Activated T-helper 1 cell treated with anti-CD3 and anti-CD28 coated beads, Interleukin-12 subunit alpha, Interleukin-12 subunit beta, Interleukin-2, Interleukin-4 antibody, amounts not matched to agents 30 ng/mL and 10 ng/mL and 1 ng/mL, durations not matched to agents 14 hours and 24 hours and 36 hours (primary cell): ENCODE results near the gene ARHGAP12. TPM values are rescaled to one million over a fixed set of nuclear protein-coding genes. Genes with fewer than 3 reads are reported as not detected.
A peak's percentile ranks its signal among the peaks of the same experiment; 100 is the strongest.
"Not testable (repeated sequence)": the region's sequence is repeated elsewhere in the genome, so short reads cannot be mapped to it uniquely, and the experiment has no call there.

Experiments
- DNase-seq: peaks from one replicate; pipeline ENCODE4 v3.0.0; 2021; ENCODE audit warnings: low spot score
- H3K27ac Mint-ChIP-seq: one replicate; pipeline ENCODE4 v1.8.0; 2021; ENCODE audit warnings: mild to moderate bottlenecking, mixed read lengths
- H3K27me3 Mint-ChIP-seq: one replicate; pipeline ENCODE4 v1.8.0; 2022; ENCODE audit warnings: mild to moderate bottlenecking, moderate library complexity, mixed read lengths; ENCODE audit not compliant: insufficient read depth
- H3K36me3 Mint-ChIP-seq: one replicate; pipeline ENCODE4 v1.8.0; 2021; ENCODE audit warnings: low read depth, mixed read lengths
- H3K4me1 Mint-ChIP-seq: one replicate; pipeline ENCODE4 v1.8.0; 2021; ENCODE audit warnings: low read depth, mixed read lengths
- H3K4me3 Mint-ChIP-seq: one replicate; pipeline ENCODE4 v1.8.0; 2021; ENCODE audit warnings: mild to moderate bottlenecking, moderate library complexity, mixed read lengths
- H3K9me3 Mint-ChIP-seq: one replicate; pipeline ENCODE4 v1.8.0; 2021; ENCODE audit warnings: mixed read lengths
- intact Hi-C: fragments of 100-400 bp; cut with micrococcal nuclease; formaldehyde crosslinking; loops from one replicate; pipeline ENCODE4 v1.15.1; 2024
- total RNA-seq: library from RNA; stranded (reverse); gene quantifications from 2 replicates; pipeline ENCODE4 v1.2.3, GENCODE V29; 2022

The ARHGAP12 gene
- 2.4 and 3.5 TPM in 2 replicates for total RNA-seq

DNA sequence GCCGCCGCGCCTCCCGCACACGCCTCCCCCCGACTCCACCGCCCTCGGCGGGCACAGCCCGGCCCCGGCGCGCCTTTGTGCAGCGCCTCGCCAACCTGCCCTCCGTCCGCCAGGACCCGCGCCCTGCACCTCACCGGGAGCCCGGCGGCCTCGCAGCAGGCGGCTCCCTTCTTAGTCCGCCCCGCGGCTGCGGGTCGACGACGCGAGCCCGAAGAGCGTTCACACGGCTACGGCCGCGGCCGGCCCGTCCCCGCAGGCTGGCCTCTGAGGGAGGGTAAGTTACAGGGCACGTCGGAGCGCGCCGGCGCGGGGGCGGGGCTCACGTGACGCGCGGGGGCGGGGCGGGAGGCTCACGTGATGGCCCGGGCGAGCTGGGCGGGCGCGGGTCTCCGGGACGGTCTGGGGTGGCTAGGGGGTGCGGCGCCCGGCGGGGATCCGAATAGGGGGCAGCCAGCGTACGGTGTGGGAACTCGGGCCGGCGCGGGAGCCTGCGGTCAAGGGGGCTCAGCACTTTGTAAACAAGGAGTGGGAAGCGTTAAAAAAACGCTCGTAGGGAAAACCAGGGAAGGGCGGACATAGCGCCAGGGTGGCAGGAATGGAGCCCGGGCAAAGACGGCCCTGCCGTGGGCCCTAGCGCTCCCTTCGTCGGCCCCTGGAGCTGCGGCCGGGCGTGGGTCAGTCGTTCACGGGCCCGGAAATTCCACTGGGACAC lies at the start of gene ARHGAP12:
Gene ARHGAP12, minus strand, starts transcription at position 283 of the 712 bp plus-strand sequence. CDS start 19,976 bp downstream, outside the sequence.
- intact Hi-C loops, result loop anchor here (1.0 to 10.0 kb wide), 9 partner anchors 7 to 1226 kb away; partner anchors contain the start of genes CCDC7 and EPC1
- no peaks in the 10 kb centered on the region for H3K9me3 Mint-ChIP-seq

DNA sequence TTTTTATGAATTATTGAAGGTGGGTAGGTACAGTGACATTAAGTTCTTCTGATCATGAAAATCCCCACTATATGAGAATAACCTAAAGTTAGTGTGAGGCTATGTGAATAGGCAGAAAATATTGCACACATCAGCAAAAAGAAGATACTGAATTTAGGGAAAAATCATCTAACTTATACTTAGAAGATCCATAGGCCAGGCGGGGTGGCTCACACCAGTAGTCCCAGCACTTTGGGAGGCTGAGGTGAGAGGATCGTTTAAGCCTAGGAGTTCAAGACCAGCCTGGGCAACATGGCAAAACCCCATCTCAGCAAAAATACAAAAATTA lies 49.5 kb upstream of the ARHGAP12 start:
- intact Hi-C loops, result no loop called here
- Mint-ChIP-seq H3K36me3 (no peaks in the 10 kb centered on the region), H3K4me1 (peaks cover 19% of the 10 kb centered on the region), H3K4me3 (no peak overlapping the region), H3K27me3 (peaks cover 2% of the 10 kb centered on the region), H3K9me3 (peaks cover 3% of the 10 kb centered on the region), H3K27ac (no peak overlapping the region)
- DNase-seq, result no peak

More for the DNA sequence above, at the start of gene ARHGAP12:
- Mint-ChIP-seq H3K4me3 (peak within 1 kb of the TSS; percentile 88), H3K36me3 (peaks cover 4% of the 10 kb centered on the region), H3K27me3 (peaks cover 13% of the 10 kb centered on the region), H3K4me1 (peaks cover 56% of the 10 kb centered on the region), H3K27ac (peak within 1 kb of the TSS; percentile 73)
- peak; percentile 68 for DNase-seq

DNA sequence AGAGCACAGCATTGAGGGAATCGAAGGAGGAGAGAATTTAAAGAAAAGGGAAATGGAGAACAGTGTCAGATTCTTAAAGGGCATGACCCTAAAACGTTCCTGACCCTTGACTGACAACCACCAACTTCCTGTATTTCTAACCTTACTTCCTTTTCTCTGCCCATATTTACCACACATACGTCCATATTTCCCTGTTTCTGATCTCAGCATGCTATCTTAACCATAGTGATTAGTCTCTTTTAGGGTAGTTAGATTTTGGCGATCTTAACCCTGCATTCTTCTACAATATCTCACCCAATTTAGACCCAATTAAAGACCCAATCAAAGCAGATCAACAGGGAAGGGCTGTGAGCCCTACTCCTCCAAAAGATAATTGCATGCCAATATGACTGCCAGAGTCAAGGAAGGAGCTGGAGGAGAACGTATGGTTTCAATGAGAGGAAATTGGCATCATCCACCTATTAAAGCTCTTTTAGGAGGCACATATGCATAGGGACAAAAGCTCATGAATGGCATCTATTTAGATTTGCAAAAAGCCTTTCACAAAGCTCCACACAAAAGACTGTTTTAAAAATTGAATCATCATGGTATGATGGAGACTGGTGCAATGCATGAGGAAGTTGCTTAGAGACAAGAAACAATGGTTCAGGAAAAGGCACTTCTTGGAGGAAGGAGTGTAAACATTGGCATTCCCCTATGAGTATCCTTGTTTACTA lies 49.0 kb upstream of the ARHGAP12 start:
- no peak for DNase-seq
- no peak overlapping the region for H3K27ac Mint-ChIP-seq
- H3K27me3 Mint-ChIP-seq, result peaks cover 2% of the 10 kb centered on the region
- peaks cover 19% of the 10 kb centered on the region for H3K4me1 Mint-ChIP-seq
- H3K4me3 Mint-ChIP-seq, result no peak overlapping the region
- no peaks in the 10 kb centered on the region for H3K36me3 Mint-ChIP-seq
- peaks cover 3% of the 10 kb centered on the region for H3K9me3 Mint-ChIP-seq
- intact Hi-C loops, result no loop called here

- peaks cover 3% of the 10 kb centered on the region for H3K9me3 Mint-ChIP-seq
- H3K4me1 Mint-ChIP-seq, result peaks cover 19% of the 10 kb centered on the region
- intact Hi-C loops, result no loop called here
- H3K27ac Mint-ChIP-seq, result no peak overlapping the region
- no peaks in the 10 kb centered on the region for H3K27me3 Mint-ChIP-seq
- no peaks in the 10 kb centered on the region for H3K36me3 Mint-ChIP-seq
- no peak overlapping the region for H3K4me3 Mint-ChIP-seq
- DNase-seq, result no peak
Observed at GRCh38 chr10:31975157-31975765, 46.6 kb upstream of the ARHGAP12 start.

GRCh38 chr10:31974434-31975124 lies 45.9 kb upstream of the ARHGAP12 start:
- Mint-ChIP-seq H3K4me3 (no peak overlapping the region), H3K36me3 (no peaks in the 10 kb centered on the region)

DNA sequence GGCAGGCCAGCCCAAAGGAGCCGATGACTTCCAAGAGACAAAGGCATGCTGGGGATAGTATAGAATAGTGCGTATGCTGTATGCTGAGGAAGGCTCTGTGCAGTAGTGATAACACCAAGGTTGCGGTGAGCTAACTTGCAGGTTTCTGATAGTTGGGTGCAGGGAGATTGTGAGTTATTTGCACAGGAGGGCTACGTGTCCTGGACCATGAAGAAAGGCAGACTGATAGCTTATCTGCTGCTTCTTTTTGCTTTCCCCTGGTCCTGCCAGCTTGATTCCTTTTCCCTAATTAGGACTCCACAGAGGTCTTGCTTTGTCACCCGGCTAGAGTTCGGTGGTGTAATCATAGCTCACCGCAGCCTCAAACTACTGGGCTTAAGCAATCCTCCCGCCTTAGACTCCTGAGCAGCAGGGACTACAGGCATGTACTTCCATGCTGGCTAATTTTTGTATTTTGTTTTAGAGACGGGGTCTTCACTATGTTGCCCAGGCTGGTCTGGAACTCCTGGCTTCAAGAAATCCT lies 43.9 kb upstream of the ARHGAP12 start:
- no peak for DNase-seq
- Mint-ChIP-seq H3K4me1 (peaks cover 13% of the 10 kb centered on the region), H3K36me3 (no peaks in the 10 kb centered on the region), H3K27me3 (no peaks in the 10 kb centered on the region), H3K27ac (no peak overlapping the region), H3K4me3 (no peak overlapping the region), H3K9me3 (no peaks in the 10 kb centered on the region)
- intact Hi-C loops, result no loop called here

More at GRCh38 chr10:31974434-31975124, 45.9 kb upstream of the ARHGAP12 start:
- Mint-ChIP-seq H3K4me1 (peaks cover 19% of the 10 kb centered on the region), H3K9me3 (no peaks in the 10 kb centered on the region), H3K27me3 (no peaks in the 10 kb centered on the region), H3K27ac (no peak overlapping the region)
- intact Hi-C loops, result no loop called here
- no peak for DNase-seq

DNA sequence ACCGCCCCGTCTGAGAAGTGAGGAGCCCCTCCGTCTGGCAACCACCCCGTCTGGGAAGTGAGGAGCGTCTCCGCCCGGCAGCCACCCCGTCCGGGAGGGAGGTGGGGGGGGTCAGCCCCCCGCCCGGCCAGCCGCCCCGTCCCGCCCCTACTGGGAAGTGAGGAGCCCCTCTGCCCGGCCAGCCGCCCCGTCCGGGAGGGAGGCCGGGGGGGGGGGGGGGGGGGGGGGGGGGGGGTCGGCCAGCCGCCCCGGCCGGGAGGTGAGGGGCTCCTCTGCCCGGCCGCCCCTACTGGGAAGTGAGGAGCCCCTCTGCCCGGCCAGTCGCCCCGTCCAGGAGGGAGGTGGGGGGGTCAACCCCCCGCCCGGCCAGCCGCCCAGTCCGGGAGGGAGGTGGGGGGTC lies 41.2 kb upstream of the ARHGAP12 start:
- DNase-seq, H3K4me1 Mint-ChIP-seq, H3K27ac Mint-ChIP-seq, H3K9me3 Mint-ChIP-seq, intact Hi-C loops, H3K36me3 Mint-ChIP-seq, H3K27me3 Mint-ChIP-seq, H3K4me3 Mint-ChIP-seq: not testable (repeated sequence)

- intact Hi-C loops, result no loop called here
- H3K27me3 Mint-ChIP-seq, result peaks cover 2% of the 10 kb centered on the region
- H3K27ac Mint-ChIP-seq, result no peak overlapping the region
- no peak overlapping the region for H3K4me3 Mint-ChIP-seq
- no peaks in the 10 kb centered on the region for H3K36me3 Mint-ChIP-seq
- no peak for DNase-seq
- peaks cover 21% of the 10 kb centered on the region for H3K4me1 Mint-ChIP-seq
- no peaks in the 10 kb centered on the region for H3K9me3 Mint-ChIP-seq
Observed at GRCh38 chr10:31963589-31963980, 35.0 kb upstream of the ARHGAP12 start.

DNA sequence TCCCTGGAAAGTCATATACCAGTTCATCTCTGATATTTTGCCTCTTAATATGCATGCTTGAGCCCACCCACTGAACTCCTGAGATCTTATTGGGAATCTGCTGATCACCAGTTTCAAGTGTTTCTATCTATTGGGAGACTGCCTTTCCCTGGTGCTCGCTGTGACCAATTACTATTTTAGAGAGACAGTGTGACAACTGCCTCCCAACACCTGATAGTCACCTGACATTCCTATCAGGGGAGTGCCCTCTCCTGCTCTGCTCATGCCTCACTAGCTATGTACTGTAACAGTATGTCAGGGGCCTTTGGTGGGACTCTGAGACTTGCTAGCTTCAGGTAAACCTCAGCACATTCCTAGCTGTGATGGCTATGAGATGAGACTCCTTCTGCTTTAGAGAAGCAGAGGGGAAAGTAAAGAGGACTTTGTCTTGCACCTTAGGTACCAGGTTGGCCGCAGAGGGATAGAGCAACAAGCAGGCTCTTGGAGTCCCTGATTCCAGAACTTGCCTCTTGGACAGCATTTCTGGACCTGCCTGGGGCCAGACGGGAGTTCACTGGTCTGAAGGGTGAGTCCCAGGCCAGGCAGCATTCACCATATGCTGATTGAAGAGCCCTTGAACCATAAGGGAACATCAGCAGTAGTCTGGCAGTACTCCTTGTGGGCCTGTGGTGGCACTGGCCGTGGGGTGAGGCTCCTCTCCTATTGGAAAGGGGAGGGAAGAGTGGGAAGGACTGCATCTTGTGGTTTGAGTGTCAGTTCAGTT lies 34.4 kb upstream of the ARHGAP12 start:
- Mint-ChIP-seq H3K9me3 (no peaks in the 10 kb centered on the region), H3K4me3 (no peak overlapping the region), H3K4me1 (peaks cover 21% of the 10 kb centered on the region), H3K36me3 (no peaks in the 10 kb centered on the region), H3K27ac (no peak overlapping the region), H3K27me3 (peaks cover 2% of the 10 kb centered on the region)
- no peak for DNase-seq
- intact Hi-C loops, result no loop called here

DNA sequence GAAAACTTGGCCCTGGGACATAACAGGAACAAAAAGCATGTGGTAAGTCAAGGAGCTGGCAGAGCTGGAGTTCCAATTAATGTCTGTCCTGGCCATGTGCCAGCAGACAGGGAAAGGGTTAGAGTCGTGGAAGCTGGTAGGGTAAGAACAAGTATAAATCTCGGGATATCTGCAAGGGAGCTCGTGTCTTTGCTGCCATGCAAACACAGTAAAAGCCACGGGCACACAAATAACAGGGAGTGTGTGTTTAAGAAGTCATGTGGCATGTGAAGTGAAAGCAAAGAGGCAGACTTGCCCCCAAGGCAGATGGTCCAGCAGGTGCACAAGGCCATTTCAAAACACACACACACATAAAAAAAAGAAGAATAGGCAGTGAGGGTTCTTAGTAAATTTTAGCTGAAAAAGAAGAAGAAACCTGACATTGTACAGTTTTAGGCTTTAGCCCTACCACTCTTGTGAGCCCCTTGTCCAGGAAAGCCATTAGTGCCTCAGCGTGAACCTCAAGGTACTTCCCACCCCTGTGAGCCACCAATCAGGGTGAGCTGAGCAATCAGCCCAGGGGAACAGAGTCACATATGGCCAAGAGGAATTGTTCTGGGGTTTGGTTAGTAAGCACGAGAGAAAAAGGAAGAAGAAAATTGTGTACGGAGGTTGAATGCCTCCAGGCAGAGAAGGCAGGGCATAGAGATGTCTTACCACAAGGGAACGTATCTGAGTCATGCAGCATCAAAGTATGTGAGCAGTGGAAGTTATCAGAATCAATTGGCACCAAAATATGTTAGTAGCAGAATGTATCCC lies 32.8 kb upstream of the ARHGAP12 start:
- no peak overlapping the region for H3K4me3 Mint-ChIP-seq
- no peak overlapping the region for H3K27ac Mint-ChIP-seq
- H3K9me3 Mint-ChIP-seq, result no peaks in the 10 kb centered on the region
- intact Hi-C loops, result no loop called here
- no peaks in the 10 kb centered on the region for H3K36me3 Mint-ChIP-seq
- no peak for DNase-seq
- peaks cover 21% of the 10 kb centered on the region for H3K4me1 Mint-ChIP-seq
- peaks cover 2% of the 10 kb centered on the region for H3K27me3 Mint-ChIP-seq

- peaks cover 1% of the 10 kb centered on the region for H3K9me3 Mint-ChIP-seq
- H3K27me3 Mint-ChIP-seq, result peaks cover 2% of the 10 kb centered on the region
- H3K4me1 Mint-ChIP-seq, result peaks cover 21% of the 10 kb centered on the region
- H3K27ac Mint-ChIP-seq, result no peak overlapping the region
- intact Hi-C loops, result no loop called here
- no peak for DNase-seq
- H3K36me3 Mint-ChIP-seq, result peaks cover 1% of the 10 kb centered on the region
- no peak overlapping the region for H3K4me3 Mint-ChIP-seq
Observed at GRCh38 chr10:31959461-31960173, 31.0 kb upstream of the ARHGAP12 start.
